Heart left ventricle (tissue), 16 donors: ENCODE measurements around the gene EVX1. TPM values are rescaled to one million over a fixed set of nuclear protein-coding genes. Genes with fewer than 3 reads are reported as not detected.

Experiments
- ATAC-seq, 4 donors: fragments of 200-7000 bp; cut with Tn5 transposase; one replicate each; pipeline ENCODE4 v1.9.1; 2020 to 2022; ENCODE audit warnings: moderate library complexity in 4 of 4, mild to moderate bottlenecking in 3 of 4, moderate number of reproducible peaks in 1 of 4
- DNase-seq, 5 donors: peaks; one replicate each; pipeline ENCODE4 v3.0.0-alpha.2; 2020
- H3K27ac ChIP-seq, 12 donors: fragments of 200-600 bp; sonication (generic) in 4 of 12; one replicate each; pipeline versions ENCODE4 v1.5.0 to v1.8.0; 2016 to 2022; ENCODE audit warnings: mild to moderate bottlenecking in 2 of 12
- H3K27me3 ChIP-seq, 9 donors: fragments of 200-600 bp; sonication (generic) in 2 of 9; one replicate each; pipeline versions ENCODE4 v1.5.1 to v1.8.0; 2016 to 2022; ENCODE audit warnings: mild to moderate bottlenecking in 3 of 9
- H3K36me3 ChIP-seq, 9 donors: fragments of 200-600 bp; sonication (generic) in 2 of 9; one replicate each; pipeline versions ENCODE4 v1.5.0 to v1.8.0; 2018 to 2022; ENCODE audit warnings: mild to moderate bottlenecking in 2 of 9
- H3K4me1 ChIP-seq, 12 donors: fragments of 200-600 bp; sonication (generic) in 4 of 12; one replicate each; pipeline versions ENCODE4 v1.5.0 to v1.8.0; 2016 to 2022; ENCODE audit warnings: mild to moderate bottlenecking in 3 of 12
- H3K4me3 ChIP-seq, 12 donors: fragments of 200-600 bp; sonication (generic) in 4 of 12; one replicate each; pipeline versions ENCODE4 v1.5.0 to v1.8.0; 2017 to 2022; ENCODE audit warnings: mild to moderate bottlenecking in 9 of 12, moderate library complexity in 4 of 12
- H3K9me3 ChIP-seq, 12 donors: fragments of 200-600 bp; sonication (generic) in 4 of 12; one replicate each; pipeline versions ENCODE4 v1.5.0 to v1.8.0; 2016 to 2022; ENCODE audit warnings: mild to moderate bottlenecking in 1 of 12
- POLR2A ChIP-seq, 2 donors: fragments of 450-650 bp; IDR thresholded peaks; one replicate each; pipeline ENCODE4 v1.6.1; 2017; ENCODE audit warnings: antibody characterized with exemption in 2 of 2, mild to moderate bottlenecking in 2 of 2, moderate library complexity in 2 of 2
- WGBS, 4 donors: extraction: QIAGEN DNeasy Blood & Tissue Kit in 2 of 4; methylation state at CpG; one replicate each; pipeline versions ENCODE4 v1.1.5 to v1.1.7; 2013 to 2018; 5-methylcytosine and 5-hydroxymethylcytosine counted together
- intact Hi-C, 10 donors: fragments of 100-400 bp; cut with DNase I; formaldehyde crosslinking; loops; one replicate each; pipeline versions ENCODE4 v1.11.1 to v1.14.2; 2022
- polyA plus RNA-seq, 2 donors: library from polyadenylated mRNA; stranded (reverse); fragments of 200-250 nt; gene quantifications; one replicate each; pipeline ENCODE4 v1.2.3, GENCODE V29; 2013
- total RNA-seq, 9 donors: library from RNA; depleted of rRNA in 2 of 9; stranded (reverse); fragments of >200 nt in 2 of 9; fragmentation: NEBNext Ultra II Directional in 3 of 9; extraction: Animal tissue kit (Norgen Biotek cat#: 25700) in 3 of 9; gene quantifications; one replicate each; pipeline versions ENCODE4 v1.1.0 to v1.2.4, GENCODE V29; 2016 to 2023
- TF ChIP-seq, protein P1 (sequence below), 12 donors: fragments of 200-600 bp; sonication (generic) in 4 of 12; IDR thresholded peaks; one replicate each; pipeline versions ENCODE4 v1.5.0 to v1.8.0; 2018 to 2022; ENCODE audit warnings: antibody characterized with exemption in 12 of 12, mild to moderate bottlenecking in 5 of 12
- donor health status: ischemic (EF 13 %, LVEDD 7.1; RV severe dilation, severe dysfunction).
- donor health status: healthy with polysubstance abuse.
- donor health status: DM: no; HTN: yes; CAD: no.
- donor health status: DM: no; HTN: no; CAD: no.
- donor health status: ischemic (EF 25% LVEDD 6.9; RV normal size, moderate dysfunction).
- donor health status: ischemic (EF 25% LVEDD 5.7; RV mildly dilated, moderate dysfunction).
- donor health status: healthy.
- donor health status: DM: yes; HTN: yes; CAD: no.
- donor health status: ischemic (EF 35%, LVEDD 5.7; RV mildly dilated, moderate dysfunction).
- donor health status: nonischemic (EF 11% LVEDD 7.7; RV severe dilation, severe dysfunction).
- donor health status: DM: yes; HTN: yes; CAD: no.
- donor health status: PGD.
- donor health status: ischemic (EF 29% LVEDD 5.4; RV normal size, mild dysfunction).
- donor health status: nonischemic (EF 23%, LVEDD 6.1; RV moderate dilation, normal function).

Gene EVX1
- total and polyA plus RNA-seq, 11 donors: not detected

- peaks cover 0 to 47% (median 21%) of the 10 kb centered on the region in 12 donors for H3K4me1 ChIP-seq
- peaks cover 69 to 100% (median 99%) of the 10 kb centered on the region in 9 donors for H3K27me3 ChIP-seq
Observed at GRCh38 chr7:27239387-27240014, 3.1 kb upstream of the EVX1 start.

DNA sequence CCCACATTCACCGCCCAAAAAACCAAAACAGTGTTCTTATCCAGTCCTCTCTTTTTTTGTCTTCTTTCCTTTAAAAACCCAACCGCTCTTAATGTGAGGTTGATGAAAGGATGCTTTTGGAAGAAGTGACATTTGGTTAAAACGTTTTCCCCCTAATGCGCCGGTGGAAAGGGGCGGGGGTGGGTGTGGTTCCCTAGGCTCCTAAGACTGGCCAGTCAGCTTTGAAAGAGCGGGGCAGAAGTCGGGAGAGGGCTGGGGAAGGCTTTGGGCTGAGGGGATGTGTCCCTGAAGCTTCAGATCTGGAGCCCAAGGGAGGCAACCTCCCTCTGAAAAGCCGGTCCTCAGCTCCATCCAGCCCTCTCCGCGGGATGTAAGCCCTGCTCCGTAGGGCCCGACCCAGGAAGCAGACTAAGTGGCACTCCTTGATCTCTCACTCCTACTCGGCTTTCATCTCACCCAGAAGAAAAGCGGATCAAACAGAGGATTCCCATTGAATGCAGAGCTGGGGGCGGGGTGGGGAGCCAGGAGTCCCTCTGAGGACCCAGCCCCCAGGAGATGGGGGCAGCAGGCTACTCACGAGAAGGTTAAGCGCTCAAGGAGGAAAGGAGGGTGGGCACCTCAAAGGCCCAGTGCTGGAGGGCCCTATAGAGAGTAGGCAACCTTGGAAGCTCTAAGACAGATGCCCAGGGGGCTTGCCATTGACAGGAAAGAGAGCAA, 2.4 kb upstream of the EVX1 start:
- TF ChIP-seq POLR2A (IDR thresholded peaks at IDR 0.05): no peak
- TF ChIP-seq, protein P1, sequence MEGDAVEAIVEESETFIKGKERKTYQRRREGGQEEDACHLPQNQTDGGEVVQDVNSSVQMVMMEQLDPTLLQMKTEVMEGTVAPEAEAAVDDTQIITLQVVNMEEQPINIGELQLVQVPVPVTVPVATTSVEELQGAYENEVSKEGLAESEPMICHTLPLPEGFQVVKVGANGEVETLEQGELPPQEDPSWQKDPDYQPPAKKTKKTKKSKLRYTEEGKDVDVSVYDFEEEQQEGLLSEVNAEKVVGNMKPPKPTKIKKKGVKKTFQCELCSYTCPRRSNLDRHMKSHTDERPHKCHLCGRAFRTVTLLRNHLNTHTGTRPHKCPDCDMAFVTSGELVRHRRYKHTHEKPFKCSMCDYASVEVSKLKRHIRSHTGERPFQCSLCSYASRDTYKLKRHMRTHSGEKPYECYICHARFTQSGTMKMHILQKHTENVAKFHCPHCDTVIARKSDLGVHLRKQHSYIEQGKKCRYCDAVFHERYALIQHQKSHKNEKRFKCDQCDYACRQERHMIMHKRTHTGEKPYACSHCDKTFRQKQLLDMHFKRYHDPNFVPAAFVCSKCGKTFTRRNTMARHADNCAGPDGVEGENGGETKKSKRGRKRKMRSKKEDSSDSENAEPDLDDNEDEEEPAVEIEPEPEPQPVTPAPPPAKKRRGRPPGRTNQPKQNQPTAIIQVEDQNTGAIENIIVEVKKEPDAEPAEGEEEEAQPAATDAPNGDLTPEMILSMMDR (IDR thresholded peaks at IDR 0.05): no peak
- 4 to 9% (median 8%) methylated on average over 18 of the region's 18 CpGs for WGBS, 4 donors
- Histone ChIP-seq H3K27me3 (peaks cover 75 to 100% (median 99%) of the 10 kb centered on the region in 9 donors), H3K27ac (no peak overlapping the region), H3K36me3 (no peaks in the 10 kb centered on the region), H3K4me3 (peak overlapping the region in 2 of 12 donors; percentile 34 to 39), H3K4me1 (peaks cover 0 to 53% (median 25%) of the 10 kb centered on the region in 12 donors), H3K9me3 (no peaks in the 10 kb centered on the region)
- no peak for ATAC-seq
- intact Hi-C loops: no loop called here
- no peak for DNase-seq

More at GRCh38 chr7:27239387-27240014, 3.1 kb upstream of the EVX1 start:
- no peak for DNase-seq
- Histone ChIP-seq H3K36me3 (no peaks in the 10 kb centered on the region), H3K4me3 (peak overlapping the region in 10 of 12 donors; percentile 11 to 46 (median 28)), H3K27ac (no peak overlapping the region), H3K9me3 (no peaks in the 10 kb centered on the region)
- ATAC-seq: peak in 1 of 4 donors; percentile 10
- TF ChIP-seq POLR2A (IDR thresholded peaks at IDR 0.05): no peak
- TF ChIP-seq, protein P1 (IDR thresholded peaks at IDR 0.05): no peak
- 2 to 4% (median 3%) methylated on average over 40 to 55 of the region's 55 CpGs for WGBS, 4 donors
- intact Hi-C loops: no loop called here

GRCh38 chr7:27241189-27242056, 1.2 kb upstream of the EVX1 start:
- TF ChIP-seq, protein P1 (IDR thresholded peaks at IDR 0.05): no peak
- no peak for TF ChIP-seq POLR2A (IDR thresholded peaks at IDR 0.05)
- Histone ChIP-seq H3K9me3 (no peaks in the 10 kb centered on the region), H3K27me3 (peaks cover 80 to 100% (median 99%) of the 10 kb centered on the region in 9 donors), H3K4me3 (no peak overlapping the region), H3K27ac (no peak overlapping the region), H3K4me1 (peaks cover 0 to 56% (median 24%) of the 10 kb centered on the region in 12 donors), H3K36me3 (no peaks in the 10 kb centered on the region)
- DNase-seq (no peak), ATAC-seq (no peak)
- intact Hi-C loops: no loop called here
- WGBS, 4 donors: 13 to 23% (median 17%) methylated on average over 17 of the region's 17 CpGs
